Posterior cingulate gyrus (tissue), 11 donors: ENCODE results near the gene SPATA19.
A peak's percentile ranks its signal among the peaks of the same experiment; 100 is the strongest.
"Not testable (repeated sequence)": the region's sequence is repeated elsewhere in the genome, so short reads cannot be mapped to it uniquely, and the experiment has no call there.

Source experiments
- DNase-seq, 10 donors: peaks; one replicate each; pipeline versions ENCODE4 v3.0.0 to v3.0.0-alpha.2; 2020 to 2021; ENCODE audit warnings: mixed read lengths in 3 of 10
- intact Hi-C: fragments of 100-400 bp; cut with DNase I; formaldehyde crosslinking; loops from one replicate; pipeline ENCODE4 v1.15.1; 2023

The SPATA19 gene, protein sequence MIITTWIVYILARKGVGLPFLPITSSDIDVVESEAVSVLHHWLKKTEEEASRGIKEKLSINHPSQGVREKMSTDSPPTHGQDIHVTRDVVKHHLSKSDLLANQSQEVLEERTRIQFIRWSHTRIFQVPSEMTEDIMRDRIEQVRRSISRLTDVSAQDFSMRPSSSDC

DNA sequence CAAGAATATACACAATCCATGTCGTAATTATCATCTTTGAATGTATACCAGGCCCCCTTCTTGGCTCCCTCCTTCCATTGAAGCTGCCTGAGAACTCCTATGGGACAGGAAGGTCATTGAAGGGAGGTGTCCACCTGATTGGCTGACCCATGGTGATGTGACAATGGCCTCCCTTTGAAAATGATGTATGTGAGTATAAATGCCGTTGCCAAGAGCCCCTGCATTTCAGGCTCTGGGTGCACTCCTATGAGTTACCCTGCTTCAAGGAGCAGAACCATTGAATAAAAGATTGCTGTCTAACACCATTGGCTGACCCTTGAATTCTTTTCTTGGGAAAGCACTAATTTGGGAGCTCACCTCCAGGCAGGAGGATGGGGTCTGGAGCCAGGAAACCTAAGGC, at the start of gene SPATA19:
SPATA19 (minus strand) TSS at position 101 of the 400 bp plus-strand sequence; CDS start at position 34, 67 bp downstream.
- DNase-seq: no peak
- intact Hi-C loops: no loop called here

DNA sequence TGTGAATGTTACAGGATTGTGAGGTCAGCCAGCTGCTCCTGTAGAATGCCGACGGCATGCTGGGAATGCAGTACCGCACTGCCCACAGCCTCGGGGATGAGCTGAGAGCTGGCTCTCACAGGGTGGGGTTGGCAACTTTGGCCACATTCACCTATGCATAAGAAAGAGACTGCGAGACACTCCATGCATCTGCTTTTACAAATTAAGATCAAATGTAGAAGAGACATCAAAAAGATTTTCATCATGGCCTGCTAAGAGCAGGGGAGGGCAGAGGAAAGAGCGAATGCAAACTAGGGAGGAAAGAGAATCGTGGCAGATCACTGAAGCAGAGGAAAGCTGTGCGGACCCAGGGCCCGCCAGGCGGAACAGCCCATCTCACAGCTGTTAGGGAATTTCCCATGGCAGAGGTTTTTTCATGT, 49.8 kb upstream of the SPATA19 start:
- intact Hi-C loops: no loop called here
- DNase-seq: no peak

DNA sequence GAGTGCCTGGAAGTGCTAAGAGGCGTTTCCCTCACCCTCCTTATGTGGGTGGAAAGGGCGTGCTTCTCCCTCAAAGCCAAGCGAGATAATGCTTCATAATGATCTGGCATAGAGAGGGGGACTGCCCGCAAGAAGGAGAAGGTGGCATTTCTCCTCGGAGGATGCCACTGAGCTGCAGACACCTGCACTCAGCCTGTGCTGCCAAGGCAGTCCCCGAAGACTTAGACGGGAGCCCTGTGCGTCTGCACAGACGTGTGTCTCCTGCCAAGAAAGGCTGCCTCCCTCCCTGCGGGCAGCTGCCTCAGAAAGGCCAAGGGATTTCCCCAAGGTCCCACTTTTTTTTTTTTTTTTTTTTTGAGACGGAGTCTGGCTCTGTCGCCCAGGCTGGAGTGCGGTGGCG, 48.1 kb upstream of the SPATA19 start:
- intact Hi-C loops: no loop called here
- DNase-seq: no peak

DNA sequence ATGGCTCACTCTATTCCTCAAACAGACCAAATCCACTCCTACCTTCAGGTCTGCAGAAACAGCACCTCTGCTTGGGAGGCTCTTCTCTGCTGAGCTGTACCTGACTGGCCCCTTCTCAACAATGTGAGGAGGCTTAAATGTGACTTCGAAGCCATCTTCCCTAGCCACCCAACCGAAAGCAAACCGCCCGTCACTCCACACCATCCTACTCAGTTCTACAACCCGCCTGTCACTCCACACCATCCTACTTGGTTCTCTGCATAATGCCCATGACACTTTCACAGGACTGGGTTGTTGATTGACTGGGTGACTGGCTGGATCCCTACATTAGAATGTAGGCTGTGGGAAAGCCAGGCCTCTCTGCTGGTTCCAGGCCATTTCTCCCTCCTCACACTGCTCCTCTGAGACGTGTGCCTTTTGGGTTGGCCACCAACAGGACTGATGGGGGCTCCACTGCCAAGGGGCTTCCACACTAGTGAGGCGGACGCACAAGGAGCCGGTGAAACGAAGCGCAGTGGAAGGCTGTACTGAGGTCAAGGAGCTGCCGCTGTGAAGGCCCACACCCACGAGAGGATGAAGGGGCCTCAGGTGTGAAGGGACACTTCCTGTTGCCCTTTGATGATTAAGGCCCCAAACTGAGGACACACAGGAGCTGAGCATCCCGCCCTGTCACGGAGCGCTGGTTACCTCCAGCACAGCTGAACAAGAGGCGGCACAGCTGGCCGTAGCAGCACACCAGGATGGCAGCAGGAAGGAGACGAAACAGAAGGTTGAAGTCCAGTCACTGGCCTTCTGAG, 47.5 kb upstream of the SPATA19 start:
- intact Hi-C loops: no loop called here
- DNase-seq: peak in 1 of 10 donors; percentile 62

DNA sequence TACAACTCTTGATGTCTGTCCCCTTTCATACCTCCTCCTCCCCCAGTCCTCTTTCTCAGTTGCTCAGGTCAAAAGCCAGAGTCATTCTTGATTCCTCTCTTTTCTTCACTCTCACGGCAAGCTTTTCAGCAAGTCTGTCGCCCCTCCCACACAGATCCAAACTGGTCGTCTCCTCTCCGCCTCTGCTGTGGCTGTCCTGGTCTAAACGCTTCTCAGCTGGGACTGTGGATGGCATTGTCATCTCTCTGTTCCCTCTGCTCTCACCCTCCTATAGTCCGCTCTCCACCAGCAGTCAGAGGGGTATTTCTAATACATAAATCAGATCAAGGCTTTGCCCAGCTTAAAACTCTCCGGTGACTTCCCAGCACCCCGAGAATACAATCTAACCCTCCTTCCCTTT, 46.8 kb upstream of the SPATA19 start:
- peak in 1 of 10 donors; percentile 74 for DNase-seq
- intact Hi-C loops: no loop called here

DNA sequence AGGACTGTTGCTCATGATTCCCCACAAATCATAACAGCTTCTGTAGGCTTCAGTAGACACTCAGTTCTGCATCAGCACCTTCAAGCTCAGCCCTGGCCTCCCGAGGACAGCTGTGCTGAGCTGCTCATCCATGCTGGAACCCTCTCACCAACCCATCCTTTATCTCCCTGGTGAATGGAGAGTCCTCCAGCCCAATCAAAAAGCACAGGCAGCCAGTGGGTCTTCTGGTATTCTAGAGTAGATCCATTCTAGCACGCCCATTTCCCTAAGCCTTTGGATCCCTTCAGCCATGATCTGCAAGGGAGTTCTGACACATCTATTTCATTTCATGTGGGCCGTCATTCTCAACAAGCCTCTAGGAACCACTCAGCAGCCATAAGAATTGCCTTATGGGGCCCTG, 44.6 kb upstream of the SPATA19 start:
- intact Hi-C loops: no loop called here
- DNase-seq: no peak

DNA sequence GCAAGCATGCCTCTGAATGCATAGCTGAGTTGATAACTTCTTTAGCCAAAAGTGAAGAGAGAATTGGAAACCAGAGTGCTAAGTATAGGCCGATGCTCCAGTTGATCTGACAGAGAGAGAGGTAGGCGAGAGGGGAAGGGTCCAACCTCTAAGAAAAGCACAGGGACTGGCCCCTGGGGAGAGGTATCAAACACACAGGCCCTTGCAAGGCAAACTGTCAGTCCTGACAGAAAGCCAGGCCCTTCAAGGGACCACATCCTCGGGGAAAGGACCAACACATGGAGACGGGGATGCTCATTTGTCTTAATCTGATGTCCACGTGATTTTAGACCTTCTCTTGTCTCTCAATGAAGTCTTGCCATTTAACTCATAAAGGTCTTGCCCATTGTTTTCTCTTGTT, 43.9 kb upstream of the SPATA19 start:
- no peak for DNase-seq
- intact Hi-C loops: no loop called here

DNA sequence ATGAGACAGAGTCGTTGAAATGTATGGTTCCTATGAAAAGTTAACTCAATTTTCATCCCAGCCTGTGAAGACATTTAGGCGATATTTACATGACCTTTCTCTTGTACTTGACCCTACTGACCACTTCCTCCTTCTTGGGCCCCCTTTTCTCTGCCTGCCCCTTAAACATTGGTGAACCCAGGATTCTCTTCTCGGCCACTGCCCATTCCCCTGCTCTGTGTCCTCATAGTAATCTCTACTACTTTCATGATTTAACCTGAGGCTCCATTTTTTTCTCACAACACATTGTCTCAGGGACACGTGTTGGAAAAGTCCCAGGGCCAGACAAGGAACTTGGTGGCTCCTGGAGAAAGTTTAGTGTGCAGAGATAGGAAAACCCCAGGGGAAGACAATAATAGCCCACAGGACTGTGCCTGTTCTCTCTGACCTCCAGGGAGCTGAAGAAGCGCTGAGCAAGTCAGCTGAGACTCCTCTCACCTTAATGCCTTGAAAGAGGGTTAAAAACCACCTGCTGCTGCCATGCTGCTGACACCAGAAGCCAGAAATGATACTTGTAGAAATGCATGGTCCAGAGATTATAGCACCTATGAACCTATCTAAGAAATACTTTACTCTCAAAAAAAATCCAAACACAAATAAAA, 42.5 kb upstream of the SPATA19 start:
- intact Hi-C loops: no loop called here

DNA sequence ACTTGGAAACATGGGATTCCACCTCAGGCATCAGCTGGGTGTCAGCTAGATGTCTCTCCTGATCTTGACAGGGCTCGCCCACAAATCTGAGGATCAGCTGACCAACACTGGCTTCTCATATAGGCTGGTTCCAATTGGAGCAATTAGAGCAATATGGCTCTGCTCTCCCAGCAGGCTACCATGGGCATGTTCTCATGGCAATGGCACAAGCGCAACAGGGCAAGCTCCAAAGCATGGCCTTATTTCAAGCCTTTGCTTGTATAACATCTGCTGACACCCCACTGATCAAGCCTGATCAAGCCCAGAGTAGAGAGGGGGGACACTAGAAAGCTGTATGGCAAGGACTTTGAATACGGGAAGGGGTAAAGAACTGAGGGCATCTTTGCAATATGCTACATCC, 40.7 kb upstream of the SPATA19 start:
- no peak for DNase-seq
- intact Hi-C loops: no loop called here

More for the DNA sequence above, 42.5 kb upstream of the SPATA19 start:
- DNase-seq: no peak

DNA sequence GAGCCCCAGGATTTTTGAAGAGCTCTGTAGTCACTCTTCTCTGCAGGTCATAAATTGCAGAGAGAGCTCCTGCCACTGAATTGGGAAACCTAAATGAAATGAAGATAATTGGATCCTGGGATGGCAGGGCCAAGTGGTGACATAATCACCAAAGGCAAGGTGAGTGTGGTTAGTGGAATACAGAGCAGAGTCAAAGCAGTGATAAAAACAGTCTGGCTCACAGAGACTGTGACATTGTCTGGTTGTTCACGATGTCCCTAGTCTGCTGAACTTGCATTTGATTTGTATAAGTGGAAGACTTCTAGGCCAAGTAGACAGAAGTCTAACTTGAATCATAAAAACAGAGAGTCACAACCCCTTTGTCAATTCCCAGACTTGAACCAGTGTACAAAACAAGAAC, 26.8 kb upstream of the SPATA19 start:
- intact Hi-C loops: no loop called here
- DNase-seq: no peak

DNA sequence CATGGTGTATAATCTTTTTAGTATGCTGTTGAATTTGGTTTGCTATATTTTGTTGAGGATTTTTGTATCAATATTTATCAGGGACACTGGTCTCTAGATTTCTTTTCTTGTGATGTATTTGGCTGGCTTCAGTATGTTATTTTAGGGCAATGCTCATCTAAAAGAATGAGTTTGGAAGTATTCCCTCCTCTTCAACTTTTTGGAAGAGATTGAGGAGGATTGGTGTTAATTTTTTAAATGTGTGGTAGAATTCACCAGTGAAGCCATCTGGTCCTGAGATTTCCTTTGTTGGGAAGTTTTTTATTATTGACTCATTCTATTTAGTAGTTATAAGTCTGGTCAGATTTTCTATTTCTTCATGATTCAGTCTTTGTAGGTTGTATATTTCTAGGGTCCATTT, 22.1 kb upstream of the SPATA19 start:
- no peak for DNase-seq
- intact Hi-C loops: no loop called here

DNA sequence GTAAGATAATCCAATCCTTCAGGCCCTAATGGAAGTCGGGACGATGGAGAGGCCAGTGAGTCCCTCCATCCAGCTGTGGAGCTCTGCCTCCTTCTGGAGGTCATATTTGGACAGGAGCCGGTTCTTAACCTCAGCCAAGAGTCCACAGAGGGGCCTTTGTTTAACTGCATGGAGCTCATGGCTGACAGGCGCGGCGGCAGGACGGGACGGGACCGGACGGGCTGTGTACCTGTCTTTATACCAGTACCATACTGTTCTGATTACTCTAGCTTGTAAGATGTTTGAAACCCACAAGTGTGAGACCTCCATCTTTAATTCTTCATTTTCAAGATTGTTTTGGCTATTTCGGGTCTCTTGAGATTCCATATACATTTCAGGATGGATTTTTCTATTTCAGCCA, 20.2 kb upstream of the SPATA19 start:
- no peak for DNase-seq
- intact Hi-C loops: no loop called here

DNA sequence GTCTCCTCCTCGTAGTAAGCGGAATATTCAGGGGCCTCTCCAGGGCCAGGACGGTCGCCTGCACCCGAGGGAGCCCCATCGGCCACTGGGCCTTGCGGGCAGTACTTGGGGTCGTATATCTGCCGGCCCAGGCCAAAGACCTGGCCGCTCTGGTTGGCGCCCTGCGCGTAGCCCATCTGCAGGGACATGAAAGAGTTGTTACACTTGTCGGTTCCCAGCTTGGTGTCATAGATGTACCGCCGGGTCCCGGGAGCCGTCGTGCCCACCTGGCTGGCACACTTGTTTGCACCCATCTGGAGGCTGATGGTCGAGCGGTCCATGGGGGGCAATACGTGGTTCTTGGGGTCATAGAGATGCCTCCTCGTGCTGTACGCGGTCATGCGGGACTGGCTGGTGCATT, 19.4 kb upstream of the SPATA19 start:
- no peak for DNase-seq
- intact Hi-C loops: no loop called here

DNA sequence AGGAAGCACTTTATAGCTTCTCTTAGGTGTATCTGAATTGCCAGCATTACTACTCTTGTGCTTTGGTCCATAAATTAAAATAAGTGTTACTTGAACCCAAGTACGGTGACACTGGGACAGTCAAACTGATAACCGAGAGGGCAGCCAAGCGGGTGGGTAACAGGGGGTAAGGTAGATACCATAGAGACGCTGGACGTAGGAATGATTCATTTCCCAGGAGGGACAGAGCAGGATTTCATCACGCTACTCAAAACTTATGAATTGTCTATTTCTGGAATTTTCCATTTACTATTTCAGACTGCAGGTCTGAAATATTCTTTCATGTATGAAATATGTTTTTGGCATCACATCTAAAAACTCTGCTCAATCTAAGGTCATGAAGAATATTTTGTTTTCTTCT, 14.8 kb upstream of the SPATA19 start:
- intact Hi-C loops: no loop called here
- no peak for DNase-seq

DNA sequence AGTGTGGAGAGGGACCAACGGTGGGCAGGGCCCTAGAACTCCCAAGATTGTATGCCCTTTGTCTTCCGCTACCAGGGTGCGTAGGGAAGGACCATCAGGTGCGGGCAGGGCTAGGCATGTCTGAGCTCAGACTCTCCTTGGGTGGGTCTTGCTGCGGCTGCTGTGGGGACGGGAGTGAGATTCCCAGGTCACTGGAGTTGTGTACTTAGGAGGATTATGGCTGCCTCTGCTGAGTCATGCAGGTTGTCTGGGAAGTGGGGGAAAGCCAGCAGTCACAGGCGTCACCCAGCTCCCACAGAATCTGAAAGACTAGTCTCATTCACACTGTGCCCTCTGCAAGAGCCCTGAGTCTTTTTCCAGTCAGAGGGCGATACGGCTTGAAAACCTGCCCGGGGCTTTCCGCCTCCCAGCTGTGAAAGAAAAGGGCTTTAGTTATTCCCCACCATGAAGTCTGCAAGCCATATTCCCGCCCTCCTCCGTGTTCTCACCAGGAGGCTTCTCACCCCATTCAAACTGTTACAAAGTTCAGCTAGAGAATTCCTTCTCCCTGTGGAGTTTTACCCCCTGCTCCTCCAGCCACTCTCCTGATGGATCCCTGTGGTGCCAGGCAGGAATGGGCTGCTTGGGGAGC, 9.1 kb upstream of the SPATA19 start:
- DNase-seq: peak in 1 of 10 donors; percentile 48

DNA sequence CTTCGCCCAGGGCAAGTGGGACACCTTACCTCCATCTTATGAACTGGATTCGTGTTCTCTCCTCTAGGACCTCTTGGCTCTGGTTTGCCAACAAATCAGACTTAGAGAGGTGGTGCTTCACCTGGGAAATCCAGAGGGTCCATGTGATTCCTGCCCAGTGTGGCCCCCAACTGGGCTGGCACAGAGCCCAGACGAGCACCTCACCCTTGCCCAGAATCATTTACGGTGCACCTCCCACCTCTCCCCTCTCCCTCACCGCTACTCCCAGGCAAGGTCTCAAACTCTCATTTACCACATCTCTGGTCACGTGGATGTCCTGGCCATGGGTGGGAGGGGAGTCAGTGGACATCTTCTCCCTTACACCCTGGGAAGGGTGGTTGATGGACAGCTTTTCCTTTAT, 1.1 kb downstream of the SPATA19 start:
- intact Hi-C loops: no loop called here
- DNase-seq: peak in 1 of 10 donors; percentile 40

More for the DNA sequence above, 9.1 kb upstream of the SPATA19 start:
- intact Hi-C loops: not testable (repeated sequence)

DNA sequence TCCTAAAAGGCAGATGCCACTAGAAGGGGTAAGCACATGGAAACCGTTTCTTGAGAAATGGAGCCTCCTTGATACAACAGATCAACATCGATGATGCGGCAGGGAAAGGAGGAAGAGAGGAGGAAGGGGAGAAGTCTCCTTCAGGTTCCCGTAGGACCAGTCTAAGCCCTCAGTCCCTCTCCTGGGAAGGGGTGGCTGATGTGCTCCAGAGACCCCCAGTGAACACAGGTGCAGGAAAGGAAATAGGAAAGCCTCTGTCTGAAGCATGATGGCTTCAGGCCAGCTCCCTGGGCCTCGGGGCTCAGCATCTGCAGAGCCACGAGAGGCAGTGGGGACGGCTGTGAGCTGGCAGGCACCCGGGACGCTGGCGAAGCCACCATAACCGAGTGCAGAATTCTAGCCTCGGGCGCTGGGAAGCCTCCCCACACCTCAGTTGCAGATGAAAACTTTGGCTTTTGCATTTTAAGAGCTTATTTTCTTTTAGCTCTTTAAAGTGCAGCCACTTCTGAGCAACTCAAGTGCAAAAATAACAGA, 1.8 kb downstream of the SPATA19 start:
- intact Hi-C loops: no loop called here
- DNase-seq: peak in 1 of 10 donors; percentile 71

DNA sequence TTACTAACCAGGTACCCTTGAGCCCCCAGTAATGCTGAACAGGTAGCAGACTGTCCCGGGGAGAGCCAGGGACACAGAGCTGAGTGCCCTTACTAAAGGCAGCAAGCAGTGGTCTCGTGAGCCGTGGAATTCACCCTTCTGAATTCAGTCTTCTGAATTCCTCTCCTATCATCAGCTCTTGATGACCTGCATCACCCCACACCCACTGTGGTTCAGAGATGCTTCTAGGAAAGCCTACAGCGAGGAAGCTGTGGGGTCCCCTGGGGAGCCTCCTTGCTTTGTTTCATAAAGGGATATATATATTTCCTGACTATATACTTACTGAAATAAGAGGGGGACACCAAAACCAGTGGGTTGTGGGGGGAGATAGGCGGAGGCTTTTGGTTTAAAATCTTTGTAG, 2.6 kb downstream of the SPATA19 start:
- intact Hi-C loops: no loop called here
- no peak for DNase-seq

DNA sequence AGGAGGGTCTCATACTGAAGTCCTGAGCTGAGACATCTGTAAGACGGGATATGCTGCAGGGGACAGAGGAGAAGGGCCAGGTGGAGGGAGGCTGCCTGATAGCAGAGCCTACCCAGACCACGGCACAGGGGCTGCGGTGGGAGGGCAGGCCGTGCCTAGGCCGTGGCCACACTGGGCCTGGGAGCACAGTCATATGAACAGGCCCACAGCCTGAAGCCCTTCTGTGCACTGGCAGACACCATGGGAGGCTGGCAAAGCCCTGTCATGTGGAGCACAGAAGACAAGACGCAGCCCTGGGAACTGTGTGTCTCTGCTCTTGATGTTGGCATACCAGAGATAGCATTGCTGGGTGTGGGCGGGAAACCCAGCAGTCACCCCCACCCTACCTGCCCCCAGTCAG, 3.3 kb downstream of the SPATA19 start:
- intact Hi-C loops: no loop called here
- DNase-seq: peak in 1 of 10 donors; percentile 61

DNA sequence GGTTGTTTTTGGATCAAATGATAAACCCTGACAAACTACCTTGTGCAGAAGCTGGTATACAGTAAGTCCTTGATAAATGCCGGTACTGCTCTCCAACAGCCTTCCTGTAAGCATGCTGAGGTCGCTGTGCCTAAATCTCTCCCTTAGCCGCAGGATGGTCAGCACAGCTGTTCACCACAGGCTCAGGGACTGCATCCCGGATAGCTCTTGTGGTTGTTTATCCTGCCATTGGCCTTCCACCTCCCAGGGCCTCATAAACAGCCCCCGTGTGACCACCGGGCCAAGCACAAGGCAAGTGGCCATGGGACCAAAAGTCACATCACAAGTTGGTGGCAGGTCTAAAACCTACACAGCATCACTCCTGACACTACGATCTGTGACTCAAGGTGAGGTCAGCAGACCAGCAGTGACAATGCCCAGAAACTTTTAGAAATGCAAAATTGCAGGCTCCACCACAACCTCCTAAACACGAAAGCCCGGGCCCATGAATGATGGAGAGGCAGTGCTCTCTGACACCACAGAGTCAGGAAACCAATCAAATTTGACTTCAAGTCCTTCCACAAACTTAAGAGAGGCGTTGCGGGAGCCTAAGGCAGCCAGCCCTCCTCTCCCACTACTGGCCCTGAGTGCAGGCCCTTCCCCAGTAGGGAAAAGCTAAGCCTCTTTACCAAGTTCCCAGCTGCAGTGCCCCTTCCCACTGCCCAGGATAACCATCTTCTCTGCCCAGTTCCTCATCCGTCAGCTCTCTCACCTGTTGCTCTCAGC, 3.9 kb downstream of the SPATA19 start:
- no peak for DNase-seq
- intact Hi-C loops: no loop called here
